Body of pancreas (tissue), 4 donors: ENCODE measurements around the gene ZBTB47. TPM values are rescaled to one million over a fixed set of nuclear protein-coding genes. Genes with fewer than 3 reads are reported as not detected.

Experiments used
- ATAC-seq: fragments of 150-250 bp; one replicate; pipeline ENCODE4 v1.9.1; 2016
- DNase-seq, 4 donors: peaks; one replicate each; pipeline ENCODE4 v3.0.0-alpha.2; 2019
- H3K27ac ChIP-seq, 4 donors: fragments of 200-600 bp; sonication (generic); 1 replicate in 3 of 4; 2 replicates in 1 of 4; pipeline versions ENCODE4 v1.5.1 to v1.6.1; 2016 to 2019; ENCODE audit warnings: mild to moderate bottlenecking in 1 of 4, mixed read lengths in 1 of 4, moderate library complexity in 1 of 4
- H3K27me3 ChIP-seq, 2 donors: fragments of 200-600 bp; sonication (generic); one replicate each; pipeline ENCODE4 v1.6.0; 2016; ENCODE audit warnings: mild to moderate bottlenecking in 1 of 2
- H3K36me3 ChIP-seq, 2 donors: fragments of 200-600 bp; sonication (generic); replicated peaks in 1 of 2; 2 replicates each; pipeline ENCODE4 v1.5.1; 2016; ENCODE audit warnings: low read depth in 2 of 2; ENCODE audit not compliant: insufficient read depth in 1 of 2
- H3K4me1 ChIP-seq: fragments of 200-600 bp; sonication (generic); one replicate; pipeline ENCODE4 v1.6.0; 2016
- H3K4me3 ChIP-seq, 2 donors: fragments of 200-600 bp; sonication (generic); 1 replicate in 1 of 2; 2 replicates in 1 of 2; pipeline ENCODE4 v1.5.1; 2016 to 2019
- H3K9me3 ChIP-seq, 3 donors: fragments of 200-600 bp; sonication (generic); 1 replicate in 2 of 3; 2 replicates in 1 of 3; pipeline ENCODE4 v1.5.1; 2016
- POLR2A ChIP-seq, 3 donors: fragments of 450-650 bp; IDR thresholded peaks; one replicate each; pipeline ENCODE4 v1.6.1; 2016; ENCODE audit warnings: antibody characterized with exemption in 3 of 3, mild to moderate bottlenecking in 2 of 3
- WGBS, 2 donors: methylation state at CpG; one replicate each; pipeline ENCODE4 v1.1.5; 2017; 5-methylcytosine and 5-hydroxymethylcytosine counted together
- intact Hi-C: fragments of 100-400 bp; cut with DNase I; formaldehyde crosslinking; loops from one replicate; pipeline ENCODE4 v1.15.1; 2023
- total RNA-seq, 2 donors: library from RNA; depleted of rRNA; stranded (reverse); fragments of >200 nt; gene quantifications; one replicate each; pipeline ENCODE4 v1.1.0, GENCODE V29; 2016
- TF ChIP-seq, protein P1 (sequence below), 7 experiments: fragments of 450-650 bp in 4 of 7; fragments of 200-600 bp in 3 of 7; sonication (generic) in 3 of 7; IDR thresholded peaks; one replicate each; pipeline ENCODE4 v1.5.1; 2016 to 2019; ENCODE audit warnings: antibody characterized with exemption in 7 of 7

ZBTB47 gene
- total RNA-seq, 2 donors from 2014 or later, result 19.7 to 20.4 TPM

DNA sequence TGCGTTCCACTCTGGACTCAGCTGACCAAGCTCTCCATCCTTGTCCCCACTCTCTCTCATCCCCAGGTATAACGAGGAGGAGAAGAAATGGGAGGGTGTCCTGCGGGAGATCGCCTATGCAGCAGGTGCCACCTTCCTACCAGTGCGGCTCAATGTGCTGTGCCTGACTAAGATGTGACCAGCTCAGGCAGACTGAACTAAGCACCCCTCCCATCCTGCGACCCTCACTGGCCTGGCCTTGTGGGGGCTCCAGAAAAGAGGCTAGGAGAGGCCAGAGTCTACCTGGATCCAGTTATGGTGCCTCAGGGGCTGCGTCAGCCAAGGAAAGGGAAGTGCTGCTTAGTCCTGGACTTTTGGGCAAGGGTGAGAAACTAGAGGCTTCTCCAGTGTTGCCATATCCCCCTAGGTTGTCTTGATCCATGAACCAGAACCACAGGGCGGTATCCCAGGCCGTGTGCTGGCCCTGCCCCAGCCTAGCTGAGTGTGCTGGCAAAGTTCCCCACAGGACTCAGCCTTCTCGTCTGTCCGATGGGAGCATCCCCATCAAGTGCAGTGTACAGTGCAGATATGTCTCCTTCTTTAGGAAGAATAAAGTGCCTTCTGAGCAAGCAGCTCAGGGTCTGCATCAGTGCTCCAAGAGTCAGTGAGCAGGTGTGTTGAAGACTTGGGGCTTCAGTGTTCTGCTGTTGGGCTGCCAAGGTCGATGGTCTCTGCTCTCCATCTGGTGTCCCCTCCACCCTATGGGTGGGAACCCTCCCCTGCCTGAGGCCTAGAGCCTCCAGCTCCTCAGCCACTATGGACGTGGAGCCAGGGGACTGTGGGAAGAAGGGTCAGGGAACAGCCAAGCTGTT, 38.5 kb downstream of the ZBTB47 start:
- 73% methylated on average over 10 to 13 of the region's 13 CpGs for WGBS, 2 donors
- TF ChIP-seq, protein P1, sequence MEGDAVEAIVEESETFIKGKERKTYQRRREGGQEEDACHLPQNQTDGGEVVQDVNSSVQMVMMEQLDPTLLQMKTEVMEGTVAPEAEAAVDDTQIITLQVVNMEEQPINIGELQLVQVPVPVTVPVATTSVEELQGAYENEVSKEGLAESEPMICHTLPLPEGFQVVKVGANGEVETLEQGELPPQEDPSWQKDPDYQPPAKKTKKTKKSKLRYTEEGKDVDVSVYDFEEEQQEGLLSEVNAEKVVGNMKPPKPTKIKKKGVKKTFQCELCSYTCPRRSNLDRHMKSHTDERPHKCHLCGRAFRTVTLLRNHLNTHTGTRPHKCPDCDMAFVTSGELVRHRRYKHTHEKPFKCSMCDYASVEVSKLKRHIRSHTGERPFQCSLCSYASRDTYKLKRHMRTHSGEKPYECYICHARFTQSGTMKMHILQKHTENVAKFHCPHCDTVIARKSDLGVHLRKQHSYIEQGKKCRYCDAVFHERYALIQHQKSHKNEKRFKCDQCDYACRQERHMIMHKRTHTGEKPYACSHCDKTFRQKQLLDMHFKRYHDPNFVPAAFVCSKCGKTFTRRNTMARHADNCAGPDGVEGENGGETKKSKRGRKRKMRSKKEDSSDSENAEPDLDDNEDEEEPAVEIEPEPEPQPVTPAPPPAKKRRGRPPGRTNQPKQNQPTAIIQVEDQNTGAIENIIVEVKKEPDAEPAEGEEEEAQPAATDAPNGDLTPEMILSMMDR (IDR thresholded peaks at IDR 0.05), result no peak
- no peak for TF ChIP-seq POLR2A (IDR thresholded peaks at IDR 0.05)
- H3K9me3 ChIP-seq, result no peaks in the 10 kb centered on the region

GRCh38 chr3:42692667-42693529, 39.4 kb downstream of the ZBTB47 start:
- Histone ChIP-seq H3K27me3 (no peaks in the 10 kb centered on the region), H3K4me1 (no peaks in the 10 kb centered on the region), H3K27ac (no peak overlapping the region), H3K4me3 (no peak overlapping the region), H3K36me3 (no peaks in the 10 kb centered on the region), H3K9me3 (no peaks in the 10 kb centered on the region)
- TF ChIP-seq POLR2A (IDR thresholded peaks at IDR 0.05), result no peak
- TF ChIP-seq, protein P1 (IDR thresholded peaks at IDR 0.05), result no peak
- intact Hi-C loops, result no loop called here
- WGBS, 2 donors, result 71 to 77% methylated on average over 16 to 17 of the region's 17 CpGs
- DNase-seq (no peak), ATAC-seq (no peak)

More for the DNA sequence above, 38.5 kb downstream of the ZBTB47 start:
- DNase-seq (no peak), ATAC-seq (no peak)
- intact Hi-C loops, result no loop called here
- Histone ChIP-seq H3K4me1 (no peaks in the 10 kb centered on the region), H3K4me3 (no peak overlapping the region), H3K36me3 (no peaks in the 10 kb centered on the region), H3K27me3 (no peaks in the 10 kb centered on the region), H3K27ac (no peak overlapping the region)

- no peak for ATAC-seq
- Histone ChIP-seq H3K27me3 (no peaks in the 10 kb centered on the region), H3K4me3 (no peak overlapping the region), H3K4me1 (no peaks in the 10 kb centered on the region), H3K9me3 (no peaks in the 10 kb centered on the region), H3K36me3 (no peaks in the 10 kb centered on the region), H3K27ac (no peak overlapping the region)
- WGBS, 2 donors, result 67 to 81% methylated on average over 3 to 4 of the region's 4 CpGs
- no peak for DNase-seq
- intact Hi-C loops, result no loop called here
- no peak for TF ChIP-seq POLR2A (IDR thresholded peaks at IDR 0.05)
- TF ChIP-seq, protein P1 (IDR thresholded peaks at IDR 0.05), result no peak
Observed at GRCh38 chr3:42693530-42693930, 40.0 kb downstream of the ZBTB47 start.

- Histone ChIP-seq H3K4me3 (no peak overlapping the region), H3K4me1 (no peaks in the 10 kb centered on the region)
- intact Hi-C loops, result no loop called here
Observed at GRCh38 chr3:42694366-42694765, 40.9 kb downstream of the ZBTB47 start.

More at GRCh38 chr3:42694366-42694765, 40.9 kb downstream of the ZBTB47 start:
- no peak for ATAC-seq
- Histone ChIP-seq H3K27ac (no peak overlapping the region), H3K9me3 (no peaks in the 10 kb centered on the region), H3K27me3 (no peaks in the 10 kb centered on the region), H3K36me3 (no peaks in the 10 kb centered on the region)
- no peak for DNase-seq
- no peak for TF ChIP-seq POLR2A (IDR thresholded peaks at IDR 0.05)
- TF ChIP-seq, protein P1 (IDR thresholded peaks at IDR 0.05), result no peak
